HG03060 (cell line): ENCODE results near the gene ATP1A3.
"Not testable (repeated sequence)": the region's sequence is repeated elsewhere in the genome, so short reads cannot be mapped to it uniquely, and the experiment has no call there.

ENCODE experiments used
- ATAC-seq: cut with Tn5 transposase; IDR thresholded peaks from one replicate; pipeline ENCODE4 v1.9.1; 2021; ENCODE audit warnings: low read depth, moderate number of reproducible peaks; ENCODE audit not compliant: unreplicated experiment

Gene ATP1A3

GRCh38 chr19:41955521-41955920 lies 38.5 kb downstream of the ATP1A3 start:
- ATAC-seq: no peak

GRCh38 chr19:41951686-41952172 lies 42.3 kb downstream of the ATP1A3 start:
- ATAC-seq: no peak

GRCh38 chr19:41947091-41947490 lies 46.9 kb downstream of the ATP1A3 start:
- no peak for ATAC-seq

- peak; percentile 72 for ATAC-seq
Measured at GRCh38 chr19:41945135-41945766, 48.8 kb downstream of the ATP1A3 start.

GRCh38 chr19:41944336-41944735 lies 49.7 kb downstream of the ATP1A3 start:
- ATAC-seq: no peak

GRCh38 chr19:41941410-41942202 lies 52.4 kb downstream of the ATP1A3 start:
- no peak for ATAC-seq

GRCh38 chr19:41940731-41941409 lies 53.2 kb downstream of the ATP1A3 start:
- ATAC-seq: no peak

GRCh38 chr19:41939861-41940730 lies 53.9 kb downstream of the ATP1A3 start:
- ATAC-seq: no peak

GRCh38 chr19:41939209-41939608 lies 54.8 kb downstream of the ATP1A3 start:
- ATAC-seq: not testable (repeated sequence)

GRCh38 chr19:41937525-41938468 lies 56.2 kb downstream of the ATP1A3 start:
- no peak for ATAC-seq

- no peak for ATAC-seq
Measured at GRCh38 chr19:41936961-41937360, 57.1 kb downstream of the ATP1A3 start.

GRCh38 chr19:41936416-41936850 lies 57.6 kb downstream of the ATP1A3 start:
- no peak for ATAC-seq

GRCh38 chr19:41935760-41936415 lies 58.1 kb downstream of the ATP1A3 start:
- no peak for ATAC-seq

GRCh38 chr19:41934849-41935374 lies 59.1 kb downstream of the ATP1A3 start:
- no peak for ATAC-seq

- no peak for ATAC-seq
Measured at GRCh38 chr19:41933693-41934426, 60.2 kb downstream of the ATP1A3 start.

- ATAC-seq: no peak
Measured at GRCh38 chr19:41932720-41933332, 61.2 kb downstream of the ATP1A3 start.

GRCh38 chr19:41932259-41932719 lies 61.7 kb downstream of the ATP1A3 start:
- no peak for ATAC-seq
